CD4-positive, alpha-beta T cell treated with Interferon gamma for 1 hour (primary cell): ENCODE data around the gene ORM1.
"Not testable (repeated sequence)": the region's sequence is repeated elsewhere in the genome, so short reads cannot be mapped to it uniquely, and the experiment has no call there.

Source experiments
- DNase-seq: peaks from one replicate; pipeline ENCODE4 v3.0.0-alpha.2; 2020

ORM1 gene

DNA sequence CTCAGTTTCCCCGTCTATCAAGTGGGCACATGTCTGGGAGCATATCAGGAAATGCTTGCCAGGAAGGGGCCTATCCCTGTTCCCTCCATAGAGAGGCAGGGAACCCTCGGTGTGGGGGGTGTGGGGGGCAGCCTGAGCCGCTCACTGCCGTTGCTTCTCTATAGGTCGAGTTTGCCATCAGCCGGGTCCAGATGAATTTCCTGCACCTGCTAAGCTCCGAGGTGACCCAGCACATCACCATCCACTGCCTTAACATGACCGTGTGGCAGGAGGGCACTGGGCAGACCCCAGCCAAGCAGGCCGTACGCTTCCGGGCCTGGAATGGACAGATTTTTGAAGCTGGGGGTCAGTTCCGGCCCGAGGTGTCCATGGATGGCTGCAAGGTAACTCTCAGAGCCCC, 13.8 kb upstream of the ORM1 start:
- no peak for DNase-seq

DNA sequence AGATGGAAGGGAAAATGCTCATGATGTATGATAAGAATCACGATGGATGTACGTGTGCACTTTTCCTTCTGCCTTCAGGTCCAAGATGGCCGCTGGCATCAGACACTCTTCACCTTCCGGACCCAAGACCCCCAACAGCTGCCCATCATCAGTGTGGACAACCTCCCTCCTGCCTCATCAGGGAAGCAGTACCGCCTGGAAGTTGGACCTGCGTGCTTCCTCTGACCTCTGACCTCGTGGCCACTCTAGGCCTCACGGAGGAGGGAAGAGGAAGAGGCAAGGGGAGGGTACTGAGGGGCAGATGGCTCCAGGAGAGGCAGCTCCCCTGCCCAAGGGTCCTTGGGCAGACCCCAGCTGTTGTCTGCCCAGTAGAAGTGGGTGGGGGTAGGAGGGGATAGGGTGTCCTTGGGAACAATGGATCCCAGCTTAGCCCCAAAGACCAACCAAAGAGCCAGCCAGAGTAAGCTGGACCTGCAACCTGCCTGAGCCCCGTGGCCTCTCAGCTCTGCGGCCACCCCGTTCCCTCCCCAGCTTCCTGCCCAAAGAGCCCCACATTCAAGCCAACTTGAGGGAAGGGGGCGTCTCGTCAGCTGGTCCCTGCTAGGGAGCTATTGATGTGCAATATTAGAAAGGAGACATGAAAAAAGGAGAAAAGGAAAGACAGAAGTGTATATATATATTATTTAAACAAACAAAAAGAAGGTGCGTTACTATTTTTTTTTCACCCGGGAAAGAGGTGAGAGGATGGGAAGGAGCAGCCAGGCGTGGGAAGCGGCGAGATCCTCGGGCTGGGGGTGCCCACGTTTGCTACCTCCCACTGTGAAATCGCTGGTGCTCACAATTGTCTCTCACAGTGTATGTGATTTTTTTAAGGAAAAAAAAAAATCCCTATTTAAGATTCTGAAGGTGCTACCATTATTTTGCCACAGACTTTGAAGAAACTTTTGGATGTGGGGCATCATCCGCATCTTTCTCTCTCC, 12.1 kb upstream of the ORM1 start:
- no peak for DNase-seq

DNA sequence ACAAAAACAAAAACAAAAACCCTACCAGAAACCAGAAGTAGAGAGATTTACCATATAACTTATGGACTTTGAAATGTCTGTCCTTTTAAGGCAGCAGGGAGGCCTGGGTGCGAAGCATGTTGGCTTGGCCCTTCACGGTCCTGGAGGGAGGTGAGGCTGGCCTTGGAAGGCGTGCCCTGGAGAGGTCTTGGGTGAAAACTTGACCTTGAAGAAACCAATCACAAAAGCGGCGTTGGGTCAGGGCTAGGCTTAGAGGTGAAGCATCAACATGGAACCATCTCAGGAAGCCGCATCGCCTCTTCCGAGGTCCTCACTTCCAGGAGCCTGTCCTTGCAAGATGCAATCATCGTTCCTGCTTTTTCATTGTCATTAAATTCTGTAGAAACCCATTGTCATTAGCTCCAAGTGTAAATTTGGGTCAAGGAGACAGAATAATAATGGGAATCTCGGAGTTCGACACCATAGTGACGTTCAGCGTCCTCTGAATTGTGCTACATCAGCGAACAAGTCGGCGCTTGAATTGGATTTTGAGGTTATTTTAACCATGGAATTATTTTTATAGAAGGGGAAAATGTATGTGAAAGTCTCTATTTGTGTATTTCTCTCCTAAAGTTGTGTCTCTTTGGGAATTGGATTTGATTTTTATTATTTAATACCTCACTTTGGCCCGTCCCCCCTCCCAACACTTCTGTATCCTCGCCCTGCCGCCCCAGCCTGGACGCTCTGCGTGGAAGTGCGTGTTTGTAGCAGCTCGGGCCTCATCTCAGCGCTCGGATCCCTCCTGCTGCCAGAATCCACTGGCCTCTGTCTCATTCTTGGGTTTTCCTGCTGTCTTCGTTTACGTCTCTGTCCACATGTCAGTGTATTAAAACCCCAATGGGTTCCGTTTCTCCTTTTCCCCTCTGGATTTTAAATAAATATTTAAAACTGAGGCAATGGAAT, 11.1 kb upstream of the ORM1 start:
- no peak for DNase-seq

DNA sequence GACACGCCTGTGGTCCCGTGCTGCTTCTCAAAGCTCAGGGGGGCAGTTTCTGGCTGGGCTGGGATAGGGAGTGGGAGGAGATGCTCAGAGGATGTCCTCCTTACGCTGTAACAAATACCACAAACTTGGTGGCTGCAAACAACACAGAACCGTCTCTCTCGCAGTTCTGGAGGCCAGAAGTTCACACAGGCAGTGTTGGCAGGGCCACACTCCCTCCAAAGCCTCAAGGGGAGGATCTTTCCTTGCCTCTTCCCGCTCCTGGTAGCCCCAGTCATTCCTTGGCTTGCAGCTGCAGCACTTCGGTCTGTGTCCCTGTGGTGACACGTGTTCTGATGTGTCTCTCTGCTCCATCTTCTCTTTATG, 10.4 kb upstream of the ORM1 start:
- DNase-seq, result no peak

DNA sequence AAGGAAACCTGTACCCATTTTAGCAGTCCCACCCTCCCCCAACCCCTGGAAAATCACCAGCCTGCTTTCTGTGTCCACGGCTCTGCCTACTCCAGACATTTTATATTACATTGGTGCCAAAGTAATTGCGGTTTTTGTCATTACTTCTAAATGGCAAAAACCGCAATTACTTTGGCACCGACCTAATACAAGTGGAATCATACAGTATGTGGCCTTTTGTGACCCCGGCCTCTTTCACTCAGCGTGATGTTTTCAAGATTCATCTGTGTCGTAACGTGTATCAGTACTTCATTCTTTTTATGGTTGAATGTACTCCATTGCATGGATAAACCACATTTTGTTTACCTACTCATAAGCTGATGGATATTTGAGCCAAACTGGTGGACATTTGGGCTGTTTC, 9.7 kb upstream of the ORM1 start:
- DNase-seq, result no peak

DNA sequence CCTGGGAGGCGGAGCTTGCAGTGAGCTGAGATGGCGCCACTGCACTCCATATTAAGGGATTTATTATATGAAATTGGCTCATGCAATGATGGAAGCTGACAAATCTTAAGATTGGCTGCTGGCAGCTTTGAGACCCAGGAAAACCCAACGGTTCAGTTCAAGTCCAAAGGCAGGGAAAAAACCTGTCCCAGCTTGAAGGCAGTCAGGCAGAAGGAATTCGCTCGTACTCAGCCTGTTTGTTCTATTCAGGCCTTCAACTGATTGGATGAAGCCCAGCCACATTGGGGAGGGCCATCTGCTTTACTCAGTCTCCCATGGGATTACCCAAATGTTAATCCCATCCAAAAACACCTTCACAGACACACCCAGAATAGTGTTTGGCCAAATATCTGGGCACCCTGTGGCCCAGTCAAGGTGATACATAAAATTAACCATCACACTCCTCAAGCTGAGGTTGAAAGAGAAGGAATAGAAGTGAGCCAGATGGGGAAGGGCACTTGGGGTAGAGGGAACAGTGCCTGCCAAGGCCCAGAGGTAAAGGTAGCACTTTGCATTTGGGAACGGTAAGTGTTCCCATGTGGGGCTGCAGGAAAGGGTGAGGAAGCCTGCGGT, 8.5 kb upstream of the ORM1 start:
- DNase-seq, result no peak

DNA sequence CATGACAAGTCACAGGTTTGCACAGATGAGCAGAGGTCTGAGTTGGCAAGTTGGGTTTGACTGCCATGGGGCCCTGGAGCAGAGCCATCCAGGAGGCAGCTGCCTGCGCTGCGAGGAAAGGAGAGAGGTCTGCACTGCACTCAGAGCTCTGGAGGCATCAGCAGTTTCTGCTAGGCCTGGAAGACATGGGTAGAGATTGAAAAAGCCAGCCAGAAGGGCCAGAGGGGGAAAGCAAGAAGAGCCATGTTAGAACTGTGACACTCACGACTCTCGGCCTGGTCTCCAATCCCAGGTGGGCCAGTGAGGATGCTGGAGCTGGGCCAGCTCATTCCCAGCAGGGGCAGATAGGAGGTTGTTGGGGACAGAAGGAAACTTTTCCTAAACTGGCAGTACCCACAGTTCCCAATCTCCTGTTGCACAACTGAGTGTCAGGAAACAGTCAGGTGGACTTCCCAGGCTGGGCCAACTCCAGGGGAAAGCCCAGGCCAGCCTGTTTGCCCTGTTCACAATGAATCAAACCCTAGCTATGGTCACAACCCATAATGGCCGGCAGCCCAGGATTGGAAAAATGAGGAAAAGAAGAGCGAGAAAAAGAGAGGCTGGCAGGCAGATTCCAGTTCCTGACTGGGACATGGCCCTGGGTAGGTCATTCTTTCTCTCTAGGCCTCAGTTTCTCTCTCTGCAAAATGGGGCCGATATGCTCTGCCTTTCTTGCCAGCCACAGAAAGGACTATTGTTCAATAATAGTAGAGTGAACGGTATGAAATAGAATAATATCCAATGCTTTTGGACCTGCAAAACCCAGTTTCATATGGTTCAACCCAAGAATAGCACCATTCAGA, 7.8 kb upstream of the ORM1 start:
- DNase-seq, result no peak

DNA sequence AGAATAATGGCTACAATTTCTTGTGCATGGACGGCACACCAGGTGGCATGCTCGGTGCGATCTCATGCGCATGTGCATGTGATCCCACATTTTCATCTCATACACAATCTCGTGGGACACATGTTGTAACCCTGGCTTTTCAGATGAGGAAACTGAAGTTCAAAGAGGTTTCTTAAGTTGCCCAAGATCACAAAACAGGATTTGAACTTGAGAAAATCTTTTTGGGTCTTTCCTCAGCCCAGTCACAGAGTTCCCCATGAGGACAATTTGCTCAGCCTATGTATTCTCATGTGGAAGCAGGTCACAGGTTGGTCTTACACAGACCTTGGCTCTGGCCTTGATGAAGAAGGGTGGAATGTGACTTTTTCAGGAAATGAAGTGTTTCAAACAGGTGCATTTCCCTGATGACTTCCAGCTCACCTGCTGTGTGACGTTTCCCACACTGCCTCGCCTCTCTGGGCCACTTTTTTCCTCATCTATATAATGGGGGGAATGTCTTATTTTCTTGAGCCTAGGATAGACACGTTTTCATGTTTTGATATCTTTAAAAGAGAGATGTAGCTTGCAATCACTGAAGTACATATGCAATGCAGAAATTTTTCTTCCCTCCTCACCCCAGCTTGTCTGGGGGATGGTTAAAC, 7.1 kb upstream of the ORM1 start:
- no peak for DNase-seq

DNA sequence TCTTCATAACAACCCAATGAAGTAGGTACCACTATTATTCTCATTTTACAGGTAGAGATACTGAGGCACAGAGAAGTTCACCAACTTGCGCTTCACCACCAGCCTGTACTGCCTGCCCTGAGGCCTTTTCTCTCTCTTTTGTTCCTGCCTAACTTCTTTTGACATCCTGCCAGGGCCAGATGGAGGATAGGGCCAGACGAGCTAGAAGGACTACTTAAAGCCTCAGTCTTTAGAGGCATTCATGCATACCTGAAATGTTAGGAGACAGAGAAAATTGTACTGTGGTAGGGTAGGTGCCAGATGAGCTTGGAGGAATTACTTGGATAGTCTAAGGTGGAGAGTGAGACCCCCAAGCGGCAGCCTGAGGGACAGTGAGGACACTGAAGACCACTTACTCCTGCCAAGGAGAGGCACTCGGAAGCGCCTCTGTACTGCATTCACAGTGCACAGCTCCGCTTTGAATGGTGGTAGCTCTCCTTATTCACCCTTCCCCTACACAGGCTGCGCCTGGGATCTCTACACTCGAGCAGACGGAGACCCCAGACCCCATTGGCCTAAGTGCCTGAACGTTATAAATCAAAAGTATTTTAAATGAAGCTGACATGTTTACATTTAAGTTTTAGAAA, 6.2 kb upstream of the ORM1 start:
- no peak for DNase-seq

DNA sequence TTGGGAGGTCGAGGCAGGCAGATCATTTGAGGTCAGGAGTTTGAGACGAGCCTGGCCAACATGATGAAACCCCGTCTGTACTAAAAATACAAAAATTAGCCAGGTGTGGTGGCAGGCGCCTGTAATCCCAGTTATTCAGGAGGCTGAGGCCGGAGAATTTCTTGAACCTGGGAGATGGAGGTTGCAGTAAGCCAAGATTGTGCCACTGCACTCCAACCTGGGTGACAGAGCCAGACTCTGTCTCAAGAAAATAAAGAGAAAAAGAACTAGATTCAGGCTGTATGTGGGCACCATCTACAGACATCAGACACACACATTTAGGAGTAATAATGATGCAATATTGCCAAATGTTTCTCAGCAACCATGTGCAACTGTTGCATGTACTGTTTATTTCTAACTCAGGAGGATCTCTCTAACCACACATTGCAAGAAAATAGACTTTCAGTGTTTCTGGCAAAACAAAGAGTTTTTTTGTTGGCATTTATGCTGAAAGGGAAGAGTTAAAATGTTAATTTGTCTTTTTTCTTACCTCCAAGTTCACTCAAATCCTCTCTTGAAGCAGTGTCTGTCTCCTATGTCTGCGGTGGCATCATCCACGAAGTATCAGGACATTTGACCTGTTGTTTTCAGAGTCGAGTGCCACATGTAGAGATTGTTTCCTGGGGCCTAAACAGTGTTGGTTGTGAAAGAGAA, 5.1 kb upstream of the ORM1 start:
- DNase-seq, result no peak

DNA sequence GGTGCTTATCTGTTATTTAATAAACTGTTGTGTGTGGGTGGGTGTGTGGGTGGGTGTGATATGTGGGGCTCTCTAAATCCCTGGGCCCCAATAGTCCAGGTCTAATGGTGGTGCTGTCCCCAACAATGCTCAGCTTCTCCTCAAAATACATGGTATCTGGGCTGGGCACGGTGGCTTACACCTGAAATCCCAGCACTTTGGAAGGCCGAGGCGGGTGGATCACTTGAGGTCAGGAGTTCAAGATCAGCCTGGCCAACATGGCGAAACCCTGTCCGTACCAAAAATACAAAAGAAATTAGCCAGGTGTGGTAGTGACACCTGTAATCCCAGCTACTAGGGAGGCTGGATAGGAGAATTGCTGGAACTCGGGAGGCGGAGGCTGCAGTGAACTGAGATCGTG, 4.5 kb upstream of the ORM1 start:
- no peak for DNase-seq

DNA sequence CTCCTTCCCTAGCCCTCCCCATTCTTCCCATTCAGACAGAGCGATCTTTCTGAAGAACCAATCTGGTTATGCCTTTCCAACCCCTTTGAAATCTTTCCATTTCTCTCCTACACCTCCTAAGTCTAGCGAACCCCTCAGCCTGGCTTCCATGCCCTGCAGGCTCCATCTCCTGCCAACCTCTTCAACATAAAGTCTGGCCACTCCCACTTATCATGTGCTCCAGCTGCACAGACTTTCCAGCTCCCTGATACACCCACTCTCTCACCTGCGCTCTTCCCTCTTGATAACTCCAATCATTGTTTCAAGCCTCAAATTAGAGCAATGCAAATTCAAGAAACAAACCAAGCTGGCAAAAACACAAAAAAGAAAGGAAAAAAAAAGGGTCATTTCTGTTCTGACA, 3.8 kb upstream of the ORM1 start:
- DNase-seq, result no peak

DNA sequence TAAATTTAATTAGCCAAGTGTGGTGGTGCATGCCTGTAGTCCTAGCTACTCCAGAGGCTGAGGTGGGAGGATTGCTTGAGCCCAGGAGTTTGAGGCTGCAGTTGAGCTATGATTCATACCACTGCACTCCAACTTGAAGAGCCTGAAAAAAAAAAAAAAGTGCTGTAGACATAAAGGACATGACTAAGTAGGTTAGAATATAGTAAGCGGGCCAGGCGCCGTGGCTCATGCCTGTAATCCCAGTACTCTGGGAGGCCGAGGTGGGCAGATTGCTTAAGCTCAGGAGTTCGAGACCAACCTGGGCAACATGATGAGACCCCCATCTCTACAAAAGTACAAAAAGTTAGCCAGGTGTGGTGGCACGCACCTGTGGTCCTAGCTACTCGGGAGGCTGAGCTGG, 2.2 kb upstream of the ORM1 start:
- not testable (repeated sequence) for DNase-seq

DNA sequence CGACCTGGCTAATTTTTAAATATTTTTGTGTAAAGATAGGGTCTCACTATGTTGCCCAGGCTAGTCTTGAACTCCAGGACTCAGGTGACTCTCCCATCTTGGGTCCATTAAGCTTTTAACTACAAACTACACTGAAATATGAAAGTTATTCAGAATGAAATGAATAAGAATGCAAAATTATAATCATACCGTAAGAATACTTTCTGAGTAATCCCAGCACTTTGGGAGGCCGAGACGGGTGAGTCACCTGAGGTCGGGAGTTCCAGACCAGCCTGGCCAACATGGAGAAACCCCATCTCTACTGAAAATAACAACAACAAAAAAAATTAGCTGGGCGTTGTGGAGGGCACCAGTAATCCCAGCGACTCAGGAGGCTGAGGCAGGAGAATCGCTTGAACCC, 1.1 kb upstream of the ORM1 start:
- DNase-seq, result no peak

DNA sequence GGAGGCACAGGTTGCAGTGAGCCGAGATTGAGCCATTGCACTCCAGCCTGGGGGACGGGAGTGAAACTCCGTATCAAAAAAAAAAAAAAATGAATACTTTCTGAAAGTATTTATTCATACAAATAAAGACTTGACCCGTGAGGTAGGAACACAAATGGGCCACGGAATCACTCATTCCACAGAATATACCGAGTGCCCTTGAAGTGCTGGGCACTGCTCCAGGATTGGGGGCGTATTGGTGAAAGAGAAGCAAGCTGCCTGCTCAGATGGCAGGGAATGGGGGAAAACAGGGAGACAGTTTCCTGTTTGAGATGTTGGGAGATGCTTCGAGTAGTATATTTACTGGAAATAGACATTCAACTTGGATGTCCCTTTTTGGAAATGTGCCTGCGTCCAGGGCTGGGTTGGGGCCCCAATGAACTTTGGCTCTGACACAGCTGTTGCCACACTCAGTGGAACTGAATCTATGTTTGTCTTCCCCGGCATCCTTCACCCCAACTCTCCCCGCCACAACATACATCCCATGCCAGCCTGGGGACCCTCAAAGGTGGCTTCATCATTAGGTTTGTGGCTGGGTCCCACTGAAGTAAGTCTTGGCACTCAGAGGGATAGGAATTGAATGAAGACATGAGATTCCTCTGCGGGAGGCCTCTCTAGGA, 609 bp upstream of the ORM1 start:
- DNase-seq, result not testable (repeated sequence)

DNA sequence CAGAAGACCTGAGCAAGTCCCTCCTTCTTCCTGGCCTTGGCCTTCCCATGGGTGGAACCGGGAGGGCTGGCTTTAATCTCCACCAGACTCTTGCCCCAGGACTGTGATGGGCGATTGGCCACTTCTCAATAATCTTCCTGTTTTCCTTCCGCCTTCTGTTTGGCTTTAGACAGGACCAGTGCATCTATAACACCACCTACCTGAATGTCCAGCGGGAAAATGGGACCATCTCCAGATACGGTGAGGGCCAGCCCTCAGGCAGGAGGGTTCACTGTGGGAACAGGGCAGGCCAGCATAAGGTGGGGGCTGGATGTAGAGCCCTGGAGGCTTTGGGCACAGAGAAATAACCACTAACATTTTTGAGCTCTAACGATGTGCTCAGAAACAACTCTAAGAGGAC, 951 bp downstream of the ORM1 start:
- DNase-seq, result not testable (repeated sequence)

DNA sequence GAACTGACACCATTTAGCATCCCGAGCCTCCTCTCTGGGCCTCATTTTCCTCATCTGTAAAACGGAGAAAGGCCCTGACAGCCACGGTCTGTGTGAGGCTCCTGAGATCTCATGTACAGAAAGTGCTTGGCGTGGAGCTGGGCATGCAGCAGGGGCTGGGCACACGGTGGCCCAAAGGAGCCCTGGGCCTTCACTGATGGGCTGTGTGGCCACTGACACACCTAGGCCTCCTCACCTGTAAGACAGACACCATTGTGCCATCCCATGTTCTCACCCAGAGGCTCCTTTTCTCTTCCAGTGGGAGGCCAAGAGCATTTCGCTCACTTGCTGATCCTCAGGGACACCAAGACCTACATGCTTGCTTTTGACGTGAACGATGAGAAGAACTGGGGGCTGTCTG, 1.6 kb downstream of the ORM1 start:
- DNase-seq, result no peak

DNA sequence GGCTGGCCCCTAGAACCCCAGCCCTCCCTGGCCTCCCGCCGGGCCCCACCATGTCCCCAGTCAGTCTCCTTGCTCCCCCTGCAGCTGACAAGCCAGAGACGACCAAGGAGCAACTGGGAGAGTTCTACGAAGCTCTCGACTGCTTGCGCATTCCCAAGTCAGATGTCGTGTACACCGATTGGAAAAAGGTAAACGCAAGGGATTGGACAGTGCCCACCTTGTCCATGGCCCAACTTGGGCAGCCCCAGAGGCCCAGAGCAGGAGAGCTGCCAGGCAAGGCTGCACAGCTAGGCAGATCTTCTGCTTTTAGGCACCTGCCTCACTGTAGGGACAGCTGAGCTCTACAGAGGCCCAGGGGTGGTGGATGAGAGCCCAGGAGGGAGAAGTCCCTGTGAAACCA, 2.1 kb downstream of the ORM1 start:
- not testable (repeated sequence) for DNase-seq

DNA sequence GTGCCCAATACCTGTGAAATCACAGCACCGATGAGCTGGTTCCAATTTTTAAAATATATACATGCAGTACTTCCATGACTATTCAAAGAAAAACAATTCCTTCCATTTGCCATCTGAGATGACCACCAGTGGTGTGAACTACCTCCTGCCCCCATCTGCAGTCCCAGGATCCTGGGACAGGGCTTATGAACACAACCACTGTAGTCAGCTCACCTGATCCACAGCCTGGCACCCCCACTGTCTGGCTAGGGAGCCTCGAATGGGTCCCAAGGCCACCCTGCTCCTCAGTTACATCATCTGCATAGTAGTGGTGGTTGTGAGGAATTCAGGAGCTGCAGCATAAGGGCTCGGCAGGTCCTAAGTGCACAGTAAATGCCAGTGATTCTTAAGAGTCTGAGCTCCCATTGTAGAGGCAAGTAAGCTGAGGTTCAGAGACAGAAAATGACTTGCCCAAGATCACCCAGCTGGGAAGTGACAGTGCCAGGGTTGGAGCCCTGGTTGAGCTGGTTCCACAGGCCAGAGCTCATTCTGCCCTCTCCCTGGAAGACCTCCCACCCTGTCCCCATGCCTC, 2.9 kb downstream of the ORM1 start:
- not testable (repeated sequence) for DNase-seq

DNA sequence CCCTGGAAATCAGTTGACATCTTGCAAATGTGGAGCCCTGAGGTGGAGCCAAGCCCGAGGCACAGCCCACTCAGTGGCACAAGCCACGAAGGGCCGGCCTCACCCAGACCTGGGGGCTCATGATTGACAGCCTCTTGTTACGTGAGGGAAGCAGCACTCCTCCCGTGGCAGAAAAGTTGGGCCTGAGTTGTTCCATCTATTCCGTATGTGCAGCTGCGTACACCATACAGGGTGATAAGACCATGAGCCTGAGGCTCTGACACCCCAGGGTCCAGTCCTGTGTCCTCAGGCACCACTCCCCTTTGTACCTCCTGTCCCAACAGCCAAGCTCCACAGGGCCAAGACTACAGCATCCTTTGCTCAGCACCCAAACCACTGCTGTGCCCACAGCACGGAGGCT, 4.9 kb downstream of the ORM1 start:
- DNase-seq, result no peak
